Measurements from ENCODE around the gene PLIN4.

Gene PLIN4

GRCh38 chr19:4505570-4506448 lies 12.5 kb downstream of the PLIN4 start:
- no peak for DNase-seq

GRCh38 chr19:4504891-4505569 lies 13.3 kb downstream of the PLIN4 start:
- no peak for DNase-seq

GRCh38 chr19:4504297-4504701 lies 14.0 kb downstream of the PLIN4 start:
- no peak for DNase-seq

GRCh38 chr19:4503825-4504170 lies 14.5 kb downstream of the PLIN4 start:
- DNase-seq, result no peak

GRCh38 chr19:4503132-4503824 lies 15.0 kb downstream of the PLIN4 start:
- DNase-seq, result peak; percentile 52

GRCh38 chr19:4502282-4503131 lies 15.8 kb downstream of the PLIN4 start:
- no peak for DNase-seq

- DNase-seq, result no peak
These were observed 16.6 kb downstream of the PLIN4 start for GRCh38 chr19:4501691-4502090.

GRCh38 chr19:4500841-4501591 lies 17.3 kb downstream of the PLIN4 start:
- DNase-seq, result no peak

- DNase-seq, result no peak
These were observed 18.4 kb downstream of the PLIN4 start for GRCh38 chr19:4499855-4500254.

- no peak for DNase-seq
These were observed 19.0 kb downstream of the PLIN4 start for GRCh38 chr19:4499318-4499717.

GRCh38 chr19:4498694-4499093 lies 19.6 kb downstream of the PLIN4 start:
- DNase-seq, result no peak

GRCh38 chr19:4497770-4498389 lies 20.4 kb downstream of the PLIN4 start:
- no peak for DNase-seq

GRCh38 chr19:4496304-4496703 lies 22.0 kb downstream of the PLIN4 start:
- no peak for DNase-seq

GRCh38 chr19:4495471-4495870 lies 22.8 kb downstream of the PLIN4 start:
- no peak for DNase-seq

GRCh38 chr19:4494691-4495064 lies 23.6 kb downstream of the PLIN4 start:
- no peak for DNase-seq

GRCh38 chr19:4493929-4494690 lies 24.2 kb downstream of the PLIN4 start:
- no peak for DNase-seq

- DNase-seq, result no peak
These were observed 25.0 kb downstream of the PLIN4 start for GRCh38 chr19:4493104-4493928.

GRCh38 chr19:4492337-4493103 lies 25.8 kb downstream of the PLIN4 start:
- no peak for DNase-seq

- DNase-seq, result no peak
These were observed 26.8 kb downstream of the PLIN4 start for GRCh38 chr19:4491446-4491845.
